Measurements from ENCODE around the gene SEMA3D. TPM values are rescaled to one million over a fixed set of nuclear protein-coding genes. Genes with fewer than 3 reads are reported as not detected.

SEMA3D gene
- 43.1 TPM for total RNA-seq (ENCODE audit: insufficient read depth, low replicate concordance)

DNA sequence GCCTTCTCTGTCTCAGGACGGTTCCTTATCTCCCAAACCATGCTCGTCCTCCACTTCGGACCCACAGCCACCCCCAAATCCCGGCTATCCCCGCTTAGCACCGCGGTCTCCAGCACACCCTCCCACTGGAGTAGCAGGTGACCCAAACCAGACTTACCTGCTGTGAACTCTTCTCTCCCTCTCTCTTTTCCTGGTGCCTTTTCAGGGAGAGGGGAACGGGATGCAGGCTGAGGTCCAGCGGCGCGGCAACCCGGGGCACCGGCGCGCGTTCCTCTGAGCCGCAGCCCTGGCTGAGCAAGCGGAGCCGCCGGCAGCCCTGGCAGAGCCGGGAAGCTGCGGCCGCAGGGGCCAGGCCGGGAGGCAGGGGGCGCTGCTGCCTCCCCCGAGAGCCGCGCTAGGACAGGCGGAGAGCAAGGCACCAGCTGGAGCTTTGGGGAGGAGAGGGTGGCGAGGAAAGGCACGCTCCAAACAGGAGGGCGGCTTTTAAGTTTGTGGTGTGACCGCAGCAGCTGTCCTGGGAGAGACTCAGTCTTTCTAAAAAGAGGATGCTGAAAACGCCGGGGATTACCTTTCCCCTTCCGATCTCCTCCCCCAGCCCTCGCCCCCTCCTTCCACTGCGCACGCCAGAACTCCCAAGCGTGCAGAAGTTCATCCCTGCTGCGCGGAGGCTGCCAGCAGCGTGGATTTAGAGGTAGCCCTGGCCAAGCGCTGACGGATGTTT, at the start of gene SEMA3D:
SEMA3D (minus strand) TSS at position 536 of the 721 bp plus-strand sequence. CDS start 65,165 bp downstream, outside the sequence.
- peak; percentile 89 for DNase-seq (ENCODE audit: low spot score)

DNA sequence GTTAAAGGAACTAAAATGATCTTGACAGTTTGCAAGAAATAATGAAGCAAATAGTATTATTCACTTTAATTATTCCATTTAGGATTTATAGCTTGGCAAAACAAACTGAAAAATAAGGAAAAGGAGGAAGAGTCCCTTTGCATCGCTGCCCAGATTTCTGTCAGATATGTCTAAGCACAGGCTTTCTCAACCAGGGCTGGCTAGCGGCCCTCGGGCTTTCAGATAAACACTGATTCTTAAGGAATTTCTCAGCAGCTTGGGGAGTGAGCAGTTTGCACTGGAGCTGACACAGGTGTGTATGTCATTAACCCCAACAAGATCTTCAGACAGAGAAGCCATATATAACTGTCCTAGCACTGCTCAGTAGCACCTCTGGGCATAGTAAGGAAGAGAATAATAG, 47.9 kb upstream of the SEMA3D start:
- peak; percentile 13 for DNase-seq (ENCODE audit: low spot score)

DNA sequence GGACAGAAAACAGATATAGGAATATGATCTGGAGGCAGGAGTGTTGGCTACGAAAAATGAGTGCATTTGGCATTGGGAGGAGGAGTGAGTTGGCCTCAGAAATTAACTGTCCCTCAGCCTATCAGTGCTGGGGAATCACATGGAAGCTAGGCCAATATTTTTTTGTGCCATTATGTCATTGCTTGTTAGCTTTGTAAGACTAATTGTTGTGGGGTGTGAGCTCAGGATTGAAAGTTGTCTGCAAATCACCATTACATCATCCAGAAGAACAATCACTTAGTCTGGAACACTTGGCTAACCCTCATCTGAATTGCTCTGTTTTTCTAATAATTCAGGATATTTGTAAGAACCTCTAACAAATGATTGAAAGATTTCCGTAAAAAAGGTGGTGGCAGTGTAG, 45.2 kb upstream of the SEMA3D start:
- no peak for DNase-seq (ENCODE audit: low spot score)

DNA sequence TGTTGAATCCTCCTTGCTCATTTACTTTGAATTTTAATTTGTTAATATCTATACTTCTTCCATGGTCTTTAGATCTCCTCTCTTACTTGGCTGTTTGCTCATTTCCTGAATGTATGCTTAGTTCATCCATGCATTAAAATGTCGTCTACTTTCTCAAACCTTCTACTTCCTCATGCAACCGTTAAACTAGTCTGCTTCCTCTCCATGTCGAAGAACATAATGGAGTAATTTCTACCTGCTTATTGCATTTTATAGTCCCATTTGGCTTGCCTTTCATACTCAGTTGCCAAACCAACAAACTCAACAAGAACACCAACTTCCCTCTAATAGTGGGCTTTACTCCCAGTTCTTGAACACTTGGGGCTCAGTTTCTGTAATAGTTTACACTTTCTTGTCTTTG, 43.8 kb upstream of the SEMA3D start:
- no peak for DNase-seq (ENCODE audit: low spot score)

DNA sequence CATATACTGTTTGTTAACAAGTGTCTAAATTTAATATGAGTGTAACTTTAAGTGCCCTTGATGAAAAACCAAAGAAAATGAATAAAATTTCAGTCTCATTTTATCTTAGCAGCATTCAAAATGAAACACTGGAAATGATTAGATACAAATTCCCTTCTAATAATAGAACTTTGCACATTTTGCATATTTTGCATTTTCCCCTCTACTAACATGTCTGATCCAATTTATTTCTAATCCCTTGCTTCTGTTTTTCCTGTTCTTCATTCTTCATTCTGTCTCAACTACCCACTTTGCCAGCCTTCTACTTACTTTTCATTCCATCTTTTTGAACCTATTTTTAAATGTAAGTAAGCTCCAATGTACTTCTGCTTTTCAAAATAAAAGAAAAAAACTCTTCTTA, 42.7 kb upstream of the SEMA3D start:
- no peak for DNase-seq (ENCODE audit: low spot score)

DNA sequence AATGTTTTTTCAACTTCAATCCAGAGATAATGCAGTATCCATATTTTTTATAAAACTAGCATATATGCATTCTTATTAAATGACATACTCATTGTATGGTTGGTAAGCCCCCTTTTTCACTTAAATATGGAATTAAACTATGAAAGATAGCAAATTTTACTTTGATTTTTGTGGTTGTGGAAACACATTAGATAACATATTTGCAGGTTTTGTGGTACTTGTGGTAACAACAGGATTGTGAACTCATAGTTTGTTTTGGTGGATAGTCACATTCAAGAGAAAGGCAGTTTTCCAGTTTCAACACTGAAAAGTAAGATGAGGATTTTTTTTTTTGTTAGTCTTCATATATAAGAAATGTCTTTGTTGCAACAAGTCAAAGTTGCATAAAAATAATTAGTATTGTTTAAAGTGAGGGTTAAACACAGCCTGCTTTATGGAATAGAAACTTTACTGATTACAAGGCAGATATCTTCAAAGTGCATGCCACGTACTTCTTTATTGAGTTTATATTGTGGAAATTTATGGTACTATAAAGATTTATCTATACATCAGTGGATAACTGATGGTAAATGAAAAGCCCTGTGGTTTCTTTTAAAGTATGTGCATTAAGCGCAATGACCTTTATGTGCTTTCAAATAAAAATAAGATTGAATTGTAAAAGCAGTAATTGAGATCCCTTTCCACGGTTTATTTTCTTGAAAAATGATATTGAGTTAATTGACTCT, 39.7 kb upstream of the SEMA3D start:
- DNase-seq (ENCODE audit: low spot score): no peak

DNA sequence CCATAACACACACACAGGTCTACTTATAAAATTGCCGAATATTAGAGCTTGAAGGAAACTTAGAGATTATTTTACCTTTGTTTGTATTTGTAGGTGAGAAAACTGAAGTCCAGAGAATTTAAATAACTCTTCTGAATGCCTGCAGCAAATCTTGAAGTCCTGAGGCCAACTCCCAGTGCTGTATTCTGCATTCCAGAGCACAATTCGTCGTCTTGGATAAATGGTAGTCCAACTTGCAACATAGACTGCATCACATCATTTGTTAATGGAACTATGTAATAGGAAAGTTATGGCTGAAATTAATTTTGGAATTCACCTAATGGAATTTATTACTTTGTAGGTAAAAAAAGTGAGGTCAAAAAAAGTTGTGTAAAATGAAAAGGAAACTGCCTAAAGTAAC, 37.3 kb upstream of the SEMA3D start:
- peak; percentile 20 for DNase-seq (ENCODE audit: low spot score)

DNA sequence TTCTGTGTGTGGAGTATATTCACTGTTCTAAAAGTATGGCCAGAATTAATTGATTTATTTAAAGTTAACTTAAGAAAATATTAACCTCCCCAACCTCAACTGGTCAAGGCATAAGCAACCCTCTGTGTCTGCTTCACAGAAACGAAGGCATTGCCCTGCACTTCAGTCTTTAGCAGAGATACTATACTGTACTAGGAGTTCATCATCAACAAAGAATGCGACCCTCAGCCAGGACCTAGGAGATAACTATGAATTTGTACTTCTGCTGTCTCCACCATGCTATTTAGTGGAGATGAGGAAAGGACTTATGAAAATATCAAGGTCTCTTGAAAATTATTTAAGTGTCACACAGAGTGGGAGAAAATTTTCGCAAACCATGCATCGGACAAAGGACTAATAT, 35.7 kb upstream of the SEMA3D start:
- DNase-seq (ENCODE audit: low spot score): no peak

DNA sequence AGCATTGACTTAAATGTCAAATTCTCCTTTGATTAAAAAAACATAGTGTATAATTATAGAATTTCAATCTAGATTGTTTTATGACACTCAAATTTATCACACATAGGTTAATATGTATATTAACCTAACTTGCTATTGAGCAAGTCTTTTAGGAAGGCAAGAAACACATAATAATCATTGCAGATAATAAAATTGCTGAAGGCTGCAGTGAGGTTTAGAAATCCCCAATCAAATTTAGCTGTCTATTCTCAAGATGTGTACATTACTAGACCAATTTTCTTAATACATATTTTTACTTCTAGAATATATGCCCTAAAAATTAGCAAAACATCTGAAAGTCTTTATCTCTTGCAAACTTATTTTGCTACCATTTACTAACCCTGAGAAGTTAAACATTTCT, 34.9 kb upstream of the SEMA3D start:
- no peak for DNase-seq (ENCODE audit: low spot score)

DNA sequence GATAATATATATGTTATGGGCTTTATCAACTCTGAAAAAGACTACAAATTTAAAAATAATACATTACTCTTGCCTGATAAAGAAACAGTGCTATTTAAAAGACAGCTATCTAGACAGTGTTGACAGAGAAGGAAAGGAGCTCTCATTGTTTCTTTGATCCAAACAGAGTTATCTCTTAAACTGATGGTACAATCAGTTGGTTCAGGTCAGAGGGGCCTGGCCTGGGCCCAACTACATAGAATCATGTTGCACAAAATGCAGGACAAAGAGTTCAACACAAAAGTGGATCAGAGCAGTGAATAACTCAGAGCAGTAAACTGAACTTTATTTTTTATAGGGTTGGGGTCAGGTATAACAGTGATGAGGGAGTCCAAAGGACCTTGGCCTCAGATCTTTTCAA, 33.8 kb upstream of the SEMA3D start:
- no peak for DNase-seq (ENCODE audit: low spot score)

DNA sequence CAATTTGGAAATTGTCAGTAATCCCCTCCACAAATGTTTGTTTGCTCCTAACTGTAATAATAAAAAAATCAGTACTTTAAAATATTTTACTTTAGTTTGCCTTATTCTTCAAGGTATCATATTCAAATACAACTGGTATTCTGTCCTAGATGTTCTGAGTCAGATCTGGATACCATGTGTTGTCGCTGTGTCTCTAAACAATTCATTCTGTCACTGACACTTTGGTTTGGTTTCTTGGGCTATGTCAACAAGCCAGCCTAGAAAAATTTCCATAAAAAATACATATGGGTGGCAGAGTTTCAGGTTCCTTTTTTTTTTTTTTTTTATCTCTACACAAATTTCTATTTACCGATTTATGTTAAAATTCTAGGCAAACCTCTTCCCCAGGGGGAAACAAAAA, 33.2 kb upstream of the SEMA3D start:
- DNase-seq (ENCODE audit: low spot score): no peak

DNA sequence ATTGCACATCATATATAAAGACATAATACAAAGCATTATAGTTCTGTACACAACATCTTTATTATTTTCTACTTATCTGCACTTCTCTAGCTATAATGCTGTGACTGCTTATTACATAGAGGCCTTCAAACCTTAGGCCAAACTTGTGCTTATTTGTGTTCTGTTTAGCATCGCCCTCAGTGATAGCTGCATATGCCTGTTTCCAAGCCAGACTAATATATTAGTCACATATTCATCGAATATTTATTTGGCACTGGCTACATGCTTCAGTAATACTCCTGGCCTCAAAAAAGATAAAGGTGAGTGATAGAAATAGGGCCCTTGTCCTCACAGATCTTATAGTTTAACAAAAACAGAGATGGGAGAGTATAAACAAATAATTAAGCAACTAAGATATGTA, 30.2 kb upstream of the SEMA3D start:
- no peak for DNase-seq (ENCODE audit: low spot score)

DNA sequence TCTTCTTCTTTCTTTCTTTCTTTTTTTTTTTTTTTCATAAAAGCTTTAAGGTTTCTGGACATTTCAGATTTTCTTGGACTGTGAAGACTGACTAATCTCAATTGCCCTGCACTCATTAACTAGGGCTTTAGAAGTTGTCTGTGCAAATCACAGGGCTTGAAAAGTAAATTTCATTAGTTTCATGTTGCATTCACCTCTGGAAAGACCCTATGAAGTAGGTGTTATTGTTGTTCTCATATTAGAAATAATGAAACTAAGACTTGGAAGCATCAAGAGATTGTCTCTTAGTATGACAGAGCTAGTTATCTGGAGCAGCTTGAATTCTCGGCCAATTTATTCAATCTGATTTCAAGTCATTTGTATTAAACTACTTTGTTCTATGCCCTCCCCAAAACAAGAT, 28.2 kb upstream of the SEMA3D start:
- DNase-seq (ENCODE audit: low spot score): no peak

DNA sequence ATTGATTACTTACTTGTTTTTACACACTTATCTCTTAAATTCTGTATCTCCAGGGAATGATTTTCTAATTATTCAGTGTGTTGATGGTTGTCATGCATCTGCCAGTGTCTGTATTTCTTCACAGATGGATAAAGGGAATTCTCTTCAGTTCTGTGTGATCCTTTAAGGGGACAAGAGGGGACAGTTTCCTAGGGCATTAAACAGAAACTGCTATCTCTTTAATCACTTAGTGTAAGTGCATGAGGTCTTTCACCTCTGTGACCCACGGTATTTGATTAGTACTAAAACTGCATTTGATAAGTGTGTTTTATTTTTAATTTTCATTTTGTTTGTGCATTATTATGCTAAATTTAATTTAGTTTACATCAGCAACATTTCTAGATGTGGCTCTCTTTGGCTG, 26.6 kb upstream of the SEMA3D start:
- no peak for DNase-seq (ENCODE audit: low spot score)

DNA sequence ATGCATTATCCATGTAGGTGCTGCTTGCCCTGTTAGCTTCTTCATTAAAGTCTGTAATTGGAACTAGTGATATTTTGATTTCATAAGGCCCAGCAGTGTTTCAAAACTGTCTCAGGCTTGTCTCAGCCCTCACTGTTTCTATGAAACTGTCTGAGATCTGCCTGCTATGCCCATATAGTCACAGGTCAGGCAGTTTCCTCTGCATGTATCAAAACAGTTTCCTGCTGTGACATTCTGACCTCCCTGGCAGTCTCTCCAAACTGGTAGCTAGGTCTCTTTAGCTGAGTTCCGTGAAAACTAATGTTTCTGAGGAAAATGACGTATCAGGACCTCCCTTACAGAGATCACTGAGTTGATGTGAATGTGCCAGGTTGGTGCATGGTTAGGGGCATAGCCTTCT, 18.9 kb upstream of the SEMA3D start:
- no peak for DNase-seq (ENCODE audit: low spot score)

DNA sequence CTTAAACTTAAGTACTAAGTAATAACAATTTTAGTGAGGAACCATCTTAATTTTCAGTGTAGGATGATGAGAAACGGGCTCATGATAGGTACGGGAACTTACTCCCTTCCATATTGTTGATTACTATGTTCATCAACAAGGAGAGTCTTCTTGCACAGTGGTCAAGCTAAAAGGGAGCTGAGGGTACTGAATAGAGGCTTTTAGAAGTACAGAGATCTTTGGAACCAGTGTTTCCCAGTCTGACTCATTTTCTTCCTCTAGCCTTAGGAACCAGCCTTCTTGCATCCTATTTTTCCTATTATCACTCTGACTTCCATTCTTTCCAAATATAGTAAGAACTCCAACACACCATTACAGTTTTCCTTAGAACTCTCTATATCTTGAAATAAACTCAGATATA, 17.6 kb upstream of the SEMA3D start:
- DNase-seq (ENCODE audit: low spot score): no peak

DNA sequence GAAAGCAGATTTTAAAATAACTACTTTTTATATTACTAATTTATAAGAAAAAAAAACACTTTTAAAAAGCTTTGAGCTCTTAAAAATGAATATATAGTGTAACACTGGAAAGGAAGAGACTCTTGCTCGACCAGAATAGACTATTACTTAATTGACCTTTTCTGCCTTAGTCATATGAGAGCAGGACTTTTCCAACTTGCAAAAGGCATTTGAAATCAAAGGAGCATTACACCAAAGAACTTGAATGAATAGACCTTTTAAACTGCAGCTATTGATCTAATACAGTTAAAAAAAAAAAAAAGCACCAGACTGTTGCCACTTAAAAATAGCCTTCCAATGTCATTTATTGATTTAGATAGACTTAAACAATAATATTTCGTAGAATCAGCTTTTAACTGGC, 17.2 kb upstream of the SEMA3D start:
- DNase-seq (ENCODE audit: low spot score): no peak

DNA sequence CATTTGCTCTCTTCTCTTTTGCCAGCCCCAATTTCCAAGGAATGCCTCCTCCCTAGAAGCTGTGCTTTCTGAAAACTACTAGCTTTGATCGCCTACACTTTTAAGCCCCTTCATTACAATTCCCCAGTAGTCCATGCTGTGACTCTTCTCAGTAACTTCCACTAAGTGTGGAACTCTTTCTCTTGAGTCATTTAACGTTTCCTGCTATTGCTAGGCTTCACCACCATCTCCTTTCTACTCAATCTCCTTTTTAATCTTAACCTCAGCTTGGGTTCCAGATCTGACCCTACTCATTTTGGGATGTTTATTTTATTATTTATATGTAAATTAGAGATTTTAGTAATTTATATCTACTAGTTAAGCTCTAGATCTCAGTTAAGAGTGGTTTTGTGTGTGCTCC, 14.4 kb upstream of the SEMA3D start:
- no peak for DNase-seq (ENCODE audit: low spot score)

DNA sequence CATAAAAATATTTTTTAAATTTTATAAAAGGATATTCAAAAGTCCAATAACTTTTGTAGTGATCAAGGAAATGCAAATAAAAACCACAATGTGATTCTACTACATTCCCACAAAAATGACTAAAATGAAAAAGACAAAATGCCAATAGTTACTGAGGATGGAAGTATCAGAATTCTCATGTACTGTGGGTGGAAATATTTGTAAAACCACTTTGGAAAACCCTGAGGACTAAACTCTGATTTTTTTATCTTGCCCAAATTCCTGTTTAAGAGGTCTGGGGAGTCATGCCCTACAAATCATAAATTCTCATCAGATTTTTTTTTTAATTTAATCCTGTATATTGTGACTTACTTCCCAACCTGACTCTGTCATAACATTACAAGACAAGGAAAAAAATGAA, 9.8 kb upstream of the SEMA3D start:
- DNase-seq (ENCODE audit: low spot score): no peak

DNA sequence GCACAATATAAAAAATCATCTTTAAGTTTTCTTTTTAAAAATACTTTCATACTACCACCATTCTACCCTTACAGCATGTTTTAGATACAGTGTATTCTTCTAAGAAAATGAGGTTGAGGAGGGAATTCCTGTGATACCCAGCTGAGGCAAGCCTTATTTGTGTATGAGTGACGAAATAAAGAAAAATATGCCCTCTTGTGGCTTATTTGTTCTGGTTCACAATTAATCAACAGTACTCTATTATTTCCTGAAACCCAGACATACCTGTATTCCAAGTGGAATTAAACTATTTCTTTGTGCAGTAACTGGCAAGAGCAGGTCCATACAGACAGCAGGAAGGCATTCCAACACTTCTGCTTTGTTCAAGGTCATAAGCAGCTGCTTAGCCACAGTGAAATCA, 4.5 kb upstream of the SEMA3D start:
- peak; percentile 8 for DNase-seq (ENCODE audit: low spot score)

DNA sequence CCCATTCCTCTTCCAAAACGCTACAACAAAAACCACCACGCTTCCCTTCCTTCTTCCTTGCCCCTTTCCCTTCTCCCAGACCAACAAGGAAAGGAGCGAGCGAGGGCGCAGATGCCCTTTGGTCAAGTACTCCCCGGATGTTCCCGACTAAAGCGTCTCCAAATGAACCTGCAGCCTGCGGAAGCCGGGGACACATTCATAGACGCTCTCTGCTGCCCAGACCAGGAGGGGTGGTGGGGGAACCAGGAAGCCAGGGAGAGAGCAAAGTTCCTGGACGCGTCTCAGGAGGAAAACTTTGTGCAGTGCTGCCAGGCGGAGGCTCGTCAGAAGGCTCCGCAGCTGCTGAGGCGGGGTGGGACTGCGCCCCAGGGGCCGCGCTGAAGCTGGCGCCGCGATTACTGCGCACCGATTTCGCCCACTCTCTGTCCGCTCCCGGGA, 754 bp downstream of the SEMA3D start:
- DNase-seq (ENCODE audit: low spot score): peak; percentile 61

DNA sequence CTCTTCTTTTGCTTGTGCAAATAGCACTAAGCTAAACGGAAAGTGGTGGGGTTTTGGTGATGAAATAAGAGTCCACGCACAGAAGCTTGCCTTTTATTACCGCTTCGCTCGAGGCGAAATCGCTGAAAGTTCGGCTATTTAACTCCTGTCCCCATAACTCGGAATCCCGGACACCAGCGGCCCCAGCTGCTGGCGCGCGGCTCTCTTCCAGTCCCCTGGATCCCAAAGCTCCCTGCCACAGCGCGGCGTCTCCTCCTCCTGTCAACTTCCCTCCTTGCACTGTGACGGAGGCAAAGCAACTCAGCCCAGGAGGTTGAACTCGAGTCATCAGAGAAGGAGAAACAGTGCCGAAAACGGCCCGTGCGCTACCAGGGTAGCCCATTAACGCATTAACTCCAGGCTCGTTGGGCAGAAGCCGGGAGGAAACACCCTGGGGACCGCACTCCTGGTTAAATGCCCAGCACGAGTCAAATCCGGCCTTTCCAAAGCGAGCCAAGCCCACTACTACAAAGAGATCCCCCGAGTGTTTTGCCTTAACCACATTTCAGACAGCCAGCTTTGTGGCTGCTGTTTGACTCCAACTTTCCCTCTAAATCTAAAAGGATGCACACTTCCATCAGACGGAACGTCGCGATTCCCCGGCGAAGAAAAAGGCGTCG, 1.3 kb downstream of the SEMA3D start:
- peak; percentile 79 for DNase-seq (ENCODE audit: low spot score)
